B cell (primary cell): Measurements from ENCODE around the gene MVB12B. TPM values are rescaled to one million over a fixed set of nuclear protein-coding genes. Genes with fewer than 3 reads are reported as not detected.

Experiments used
- ATAC-seq: fragments of 200-7000 bp; cut with Tn5 transposase; one replicate; pipeline ENCODE4 v1.10.0; 2021; ENCODE audit warnings: low read depth, mild to moderate bottlenecking, moderate number of reproducible peaks, moderate library complexity
- CTCF ChIA-PET: fragments of 350-600 bp; sonication (Branson Sonifier 250); formaldehyde crosslinking; loops from one replicate; lab custom pipeline; 2021; ENCODE audit warnings: antibody characterized with exemption, inconsistent platforms; lab: Charles Lee
- POLR2A ChIA-PET: fragments of 350-600 bp; sonication (Branson Sonifier 250); formaldehyde crosslinking; loops from one replicate; lab custom pipeline; 2021; ENCODE audit warnings: antibody characterized with exemption; lab: Charles Lee
- DNase-seq: peaks from one replicate; pipeline ENCODE4 v3.0.0; 2013
- H2AFZ ChIP-seq: 2 replicates; pipeline ENCODE4 v1.6.1; 2012; ENCODE audit warnings: mild to moderate bottlenecking, low read depth, low read length; ENCODE audit not compliant: insufficient read depth, poor library complexity, severe bottlenecking
- H3K27ac ChIP-seq, 2 donors: 1 replicate in 1 of 2; 2 replicates in 1 of 2; pipeline ENCODE4 v1.5.1; 2012 to 2013; ENCODE audit warnings: low read length in 2 of 2, mild to moderate bottlenecking in 2 of 2, moderate library complexity in 1 of 2
- H3K27me3 ChIP-seq, 4 experiments: fragments of 200-600 bp in 1 of 4; sonication (generic) in 1 of 4; replicated peaks in 1 of 4; 1 replicate in 2 of 4; 2 replicates in 2 of 4; pipeline versions ENCODE4 v1.6.1 to v1.7.0; 2013 to 2016; ENCODE audit warnings: low read length in 3 of 4, mild to moderate bottlenecking in 2 of 4, mixed read lengths in 1 of 4, moderate library complexity in 1 of 4; ENCODE audit not compliant: insufficient read depth in 4 of 4, control insufficient read depth in 3 of 4; ENCODE audit errors: control extremely low read depth in 1 of 4
- H3K36me3 ChIP-seq, 2 experiments: replicated peaks in 1 of 2; 1 replicate in 1 of 2; 2 replicates in 1 of 2; pipeline versions ENCODE4 v1.6.1 to v1.7.1; 2013; ENCODE audit warnings: low read length in 1 of 2; ENCODE audit not compliant: insufficient read depth in 2 of 2, control insufficient read depth in 1 of 2; ENCODE audit errors: control extremely low read depth in 1 of 2, extremely low read depth in 1 of 2
- H3K4me1 ChIP-seq, 2 donors: fragments of 200-600 bp in 1 of 2; sonication (generic) in 1 of 2; 1 replicate in 1 of 2; 2 replicates in 1 of 2; pipeline versions ENCODE4 v1.5.1 to v1.6.1; 2013 to 2017; ENCODE audit warnings: low read length in 2 of 2; ENCODE audit not compliant: control insufficient read depth in 2 of 2, insufficient read depth in 2 of 2
- H3K4me2 ChIP-seq: replicated peaks from 2 replicates; pipeline ENCODE3; 2012; ENCODE audit warnings: mild to moderate bottlenecking, low read depth, low read length; ENCODE audit not compliant: poor library complexity, severe bottlenecking
- H3K4me3 ChIP-seq, 5 experiments: fragments of 200-600 bp in 1 of 5; sonication (generic) in 1 of 5; 1 replicate in 3 of 5; 2 replicates in 2 of 5; pipeline versions ENCODE4 v1.5.1 to v1.7.0; 2011 to 2016; ENCODE audit warnings: low read length in 4 of 5, mild to moderate bottlenecking in 4 of 5, low read depth in 2 of 5, control low read depth in 1 of 5, moderate library complexity in 1 of 5; ENCODE audit not compliant: insufficient read depth in 1 of 5; ENCODE audit errors: control extremely low read depth in 1 of 5, extremely low read depth in 1 of 5
- H3K79me2 ChIP-seq: fragments of 200-600 bp; sonication (generic); one replicate; pipeline ENCODE4 v1.6.0; 2016; ENCODE audit warnings: low read length; ENCODE audit not compliant: control insufficient read depth, insufficient read depth
- H3K9ac ChIP-seq: fragments of 200-600 bp; sonication (generic); 2 replicates; pipeline ENCODE4 v1.6.1; 2017; ENCODE audit warnings: mild to moderate bottlenecking, low read length, moderate library complexity
- H3K9me3 ChIP-seq, 3 donors: one replicate each; pipeline versions ENCODE4 v1.6.1 to v1.7.1; 2013; ENCODE audit warnings: low read length in 2 of 3; ENCODE audit not compliant: control insufficient read depth in 2 of 3, insufficient read depth in 1 of 3; ENCODE audit errors: control extremely low read depth in 1 of 3
- H4K20me1 ChIP-seq: 2 replicates; pipeline ENCODE4 v1.6.0; 2012; ENCODE audit warnings: mild to moderate bottlenecking, low read length; ENCODE audit not compliant: insufficient read depth, control insufficient read depth, poor library complexity, severe bottlenecking
- H3K27ac Mint-ChIP-seq: one replicate; pipeline ENCODE4 v1.8.0; 2021; ENCODE audit warnings: mixed read lengths
- H3K27me3 Mint-ChIP-seq: one replicate; pipeline ENCODE4 v1.8.0; 2021; ENCODE audit warnings: mixed read lengths
- H3K4me1 Mint-ChIP-seq: one replicate; pipeline ENCODE4 v1.8.0; 2021; ENCODE audit warnings: mixed read lengths
- H3K4me3 Mint-ChIP-seq: one replicate; pipeline ENCODE4 v1.8.0; 2021; ENCODE audit warnings: mixed read lengths
- H3K9me3 Mint-ChIP-seq: one replicate; pipeline ENCODE4 v1.8.0; 2022; ENCODE audit warnings: mixed read lengths; ENCODE audit not compliant: insufficient read depth
- CTCF ChIP-seq: fragments of 200-600 bp; IDR thresholded peaks from one replicate; pipeline ENCODE4 v1.8.0; 2022; ENCODE audit warnings: antibody characterized with exemption, mild to moderate bottlenecking
- EZH2 ChIP-seq: IDR thresholded peaks from 2 replicates; pipeline ENCODE4 v1.6.1; 2012; ENCODE audit warnings: borderline replicate concordance, low read depth, mild to moderate bottlenecking, moderate library complexity, low read length; ENCODE audit not compliant: insufficient read depth, poor library complexity, severe bottlenecking
- WGBS: methylation state at CpG from one replicate; pipeline ENCODE4 v1.1.5; 2013; ENCODE audit warnings: missing lambda C conversion rate; ENCODE audit not compliant: insufficient coverage; 5-methylcytosine and 5-hydroxymethylcytosine counted together
- intact Hi-C: fragments of 100-400 bp; cut with micrococcal nuclease; formaldehyde crosslinking; loops from one replicate; pipeline ENCODE4 v1.10.0; 2022
- polyA plus RNA-seq: library from polyadenylated mRNA; depleted of rRNA; stranded (reverse); fragments of >200 nt; gene quantifications from 2 replicates; pipeline ENCODE4 v1.2.3, GENCODE V29; 2012
- total RNA-seq, 2 donors: library from RNA; stranded (reverse); fragments of 120-200 nt in 1 of 2; gene quantifications; 1 replicate in 1 of 2; 2 replicates in 1 of 2; pipeline versions ENCODE4 v1.2.3 to v1.2.4, GENCODE V29; 2013 to 2022

Gene MVB12B
- total and polyA plus RNA-seq, 2 donors (not counting 1 experiment from before 2014, with no cell fraction given): 1.2 to 9.8 TPM

- Histone ChIP-seq H3K9me3 (peaks cover 0 to 5% (median 3%) of the 10 kb centered on the region in 3 donors), H3K9ac (peak overlapping the region; percentile 56), H2AFZ (no peak overlapping the region), H3K36me3 (no peaks in the 10 kb centered on the region), H3K27me3 (peaks cover 2 to 54% (median 27%) of the 10 kb centered on the region in 4 experiments), H3K4me2 (peak overlapping the region; percentile 83), H3K79me2 (no peaks in the 10 kb centered on the region), H3K4me1 (peaks cover 25 to 27% of the 10 kb centered on the region in 2 donors), H3K4me3 (peak overlapping the region in 1 of 5 experiments; percentile 62), H3K27ac (no peak overlapping the region), H4K20me1 (no peaks in the 10 kb centered on the region)
- WGBS: 55% methylated on average over 3 of the region's 9 CpGs
- ChIA-PET CTCF (interaction anchor here (0.7 to 16.6 kb wide), 5 partner anchors 14 to 38 kb away, joined by 4 to 167 read pairs (median 7); no protein-coding TSS in a partner anchor), POLR2A (interaction anchor here (2.6 kb wide), 1 partner anchor 14 kb away, joined by 10 read pairs; no protein-coding TSS in a partner anchor)
- intact Hi-C loops: loop anchor here (1.0 kb wide), 2 partner anchors 15 to 40 kb away; no protein-coding TSS in a partner anchor
- no peak for ATAC-seq
- Mint-ChIP-seq H3K4me3 (peak overlapping the region; percentile 84), H3K27ac (no peak overlapping the region), H3K9me3 (no peaks in the 10 kb centered on the region), H3K27me3 (peaks cover 42% of the 10 kb centered on the region), H3K4me1 (peaks cover 27% of the 10 kb centered on the region)
- TF ChIP-seq CTCF: no peak
- TF ChIP-seq EZH2: no peak
- DNase-seq: no peak
Observed at GRCh38 chr9:126517833-126518356, 191.3 kb downstream of the MVB12B start.

GRCh38 chr9:126518763-126519162 is 192.1 kb downstream of the MVB12B start:
- WGBS: 100% methylated on average over 3 of the region's 7 CpGs
- Mint-ChIP-seq H3K27me3 (peaks cover 41% of the 10 kb centered on the region), H3K4me1 (peaks cover 30% of the 10 kb centered on the region), H3K27ac (no peak overlapping the region), H3K4me3 (peak overlapping the region; percentile 10), H3K9me3 (no peaks in the 10 kb centered on the region)
- no peaks in the 10 kb centered on the region for H3K79me2 ChIP-seq
- no peaks in the 10 kb centered on the region for H4K20me1 ChIP-seq
- no peak overlapping the region for H3K27ac ChIP-seq
- no peak for DNase-seq
- ATAC-seq: no peak
- H2AFZ ChIP-seq: no peak overlapping the region
- H3K9ac ChIP-seq: no peak overlapping the region
- no peak overlapping the region for H3K4me3 ChIP-seq
- H3K9me3 ChIP-seq: peaks cover 0 to 5% (median 3%) of the 10 kb centered on the region in 3 donors
- no peaks in the 10 kb centered on the region for H3K36me3 ChIP-seq
- TF ChIP-seq EZH2 (no peak), CTCF (no peak)
- H3K4me1 ChIP-seq: peaks cover 28 to 32% of the 10 kb centered on the region in 2 donors
- ChIA-PET CTCF (interaction anchor here (1.7 to 16.6 kb wide), 3 partner anchors 15 to 37 kb away, joined by 7 to 167 read pairs (median 33); no protein-coding TSS in a partner anchor), POLR2A (interaction anchor here (2.6 kb wide), 1 partner anchor 13 kb away, joined by 10 read pairs; no protein-coding TSS in a partner anchor)
- peaks cover 2 to 46% (median 24%) of the 10 kb centered on the region in 4 experiments for H3K27me3 ChIP-seq
- intact Hi-C loops: no loop called here
- no peak overlapping the region for H3K4me2 ChIP-seq
